ENCODE results near the gene WNT8A.
"Not testable (repeated sequence)": the region's sequence is repeated elsewhere in the genome, so short reads cannot be mapped to it uniquely, and the experiment has no call there.

Gene WNT8A

DNA sequence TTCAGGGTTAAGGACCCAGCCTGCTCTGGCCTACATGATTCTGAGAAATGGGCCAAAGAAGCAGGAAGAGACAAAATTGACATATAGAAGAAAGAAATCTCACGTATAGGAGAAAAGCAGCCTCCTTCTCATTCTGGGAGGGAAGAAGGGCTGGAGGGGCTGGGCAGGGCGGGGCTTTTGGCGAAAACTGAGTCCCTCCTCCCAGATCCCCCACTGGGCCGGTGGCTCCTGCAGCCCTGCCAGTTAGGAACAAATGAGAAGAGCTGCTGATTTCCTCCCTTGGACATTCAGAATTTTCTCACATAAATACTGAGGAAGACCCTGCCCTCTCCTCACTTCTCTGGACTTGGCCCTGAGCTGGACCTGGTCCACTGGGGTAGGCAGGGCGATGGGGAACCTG is at the start of gene WNT8A:
TSS of gene WNT8A (plus strand) at position 332 of the 400 bp plus-strand sequence. CDS start 95 bp downstream, outside the sequence.
- DNase-seq, result no peak

DNA sequence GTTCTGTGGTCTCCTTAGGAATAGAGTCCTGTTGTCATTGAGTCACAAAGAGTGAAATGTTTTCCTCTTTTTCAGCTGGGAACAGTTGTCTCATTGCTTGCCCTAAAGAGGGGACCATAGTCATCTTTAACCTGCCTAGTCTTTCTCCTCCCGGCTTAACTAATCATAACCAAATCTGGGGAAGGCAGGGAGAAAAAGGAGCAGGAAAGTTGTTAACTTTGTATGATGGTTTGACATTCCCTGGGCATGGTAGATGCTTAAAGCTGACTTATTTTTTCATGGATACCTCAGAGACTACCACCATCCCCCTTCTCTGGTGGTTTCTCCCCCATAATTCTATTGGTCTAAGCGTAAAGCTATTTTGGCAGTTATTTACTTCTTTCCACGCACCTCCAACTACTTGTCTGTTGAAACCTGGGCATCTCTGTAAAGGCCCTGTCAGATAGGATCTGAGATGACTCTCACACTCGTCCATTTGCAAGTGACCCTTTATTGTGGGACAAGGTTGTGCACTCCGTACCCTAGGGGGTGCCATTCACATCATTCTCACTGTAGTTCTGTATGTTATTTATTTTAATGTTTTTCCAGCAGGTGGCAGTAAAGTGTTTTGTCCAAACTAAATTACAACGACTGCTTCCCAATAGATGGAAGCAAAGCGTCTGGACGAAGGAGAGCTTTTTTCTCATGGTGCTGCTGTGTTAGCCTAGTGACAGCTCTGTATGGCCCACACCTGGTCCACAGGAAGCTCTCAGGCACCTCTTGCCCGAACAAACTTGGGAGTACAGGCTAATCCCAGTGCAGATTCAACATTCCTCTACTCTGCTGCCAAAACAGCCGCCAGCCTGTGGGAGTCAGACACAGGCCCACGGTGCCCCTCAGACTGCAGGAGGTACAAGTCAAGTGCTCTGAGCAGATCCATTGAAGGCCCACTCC is 48.0 kb upstream of the WNT8A start:
- peak; percentile 42 for DNase-seq

GRCh38 chr5:138037271-138037670 is 46.6 kb upstream of the WNT8A start:
- no peak for DNase-seq

DNA sequence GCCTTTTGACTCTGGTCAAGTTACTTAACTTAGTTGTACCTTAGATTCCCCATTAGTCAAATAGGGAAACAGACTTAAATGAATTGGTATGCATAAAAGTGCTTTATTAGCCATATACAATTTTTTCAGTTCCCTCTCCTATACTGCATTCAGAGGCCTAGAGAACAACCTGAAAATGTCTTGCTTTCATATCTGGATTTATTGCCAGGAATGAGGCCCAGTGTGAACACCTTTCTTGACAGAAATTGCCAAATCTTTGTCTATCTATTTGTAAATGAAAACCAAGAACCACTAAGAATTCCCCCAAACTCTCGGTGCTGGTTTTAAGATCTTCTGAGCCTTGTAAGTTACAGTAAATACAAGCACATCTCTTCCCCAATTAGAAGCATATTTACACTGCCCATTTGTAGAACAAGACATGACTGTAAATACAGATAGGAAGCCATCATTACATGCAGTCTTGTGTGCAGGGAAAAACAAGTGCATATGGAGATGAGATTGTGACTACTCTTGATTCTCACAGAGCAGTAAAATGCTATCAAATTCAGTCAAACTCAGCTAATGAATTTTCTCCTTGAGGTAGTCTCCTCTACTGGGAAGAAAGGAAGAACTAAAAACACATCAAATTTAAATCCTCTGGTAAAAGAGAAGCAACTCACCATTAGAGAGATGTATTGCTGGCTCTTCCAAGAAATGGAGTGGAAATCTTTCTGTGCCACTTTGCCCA is 45.8 kb upstream of the WNT8A start:
- no peak for DNase-seq

DNA sequence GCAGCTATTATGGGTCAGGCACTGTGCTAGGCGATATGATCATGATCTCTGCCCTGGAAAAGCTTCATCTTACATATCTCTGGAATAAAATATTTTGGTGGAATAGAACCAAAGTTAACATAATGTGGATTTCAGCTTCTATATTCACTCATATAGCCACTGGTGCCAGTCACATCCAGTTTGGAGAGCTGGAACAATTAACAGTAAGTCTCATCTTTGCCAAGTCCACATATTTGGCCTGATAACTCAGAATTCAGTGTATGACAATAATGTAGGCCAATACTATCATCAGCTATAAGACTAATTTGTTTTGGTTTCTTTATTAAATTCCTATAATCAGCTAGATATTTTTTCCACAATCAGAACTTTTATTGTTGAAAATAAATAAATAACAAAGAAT is 45.0 kb upstream of the WNT8A start:
- no peak for DNase-seq

DNA sequence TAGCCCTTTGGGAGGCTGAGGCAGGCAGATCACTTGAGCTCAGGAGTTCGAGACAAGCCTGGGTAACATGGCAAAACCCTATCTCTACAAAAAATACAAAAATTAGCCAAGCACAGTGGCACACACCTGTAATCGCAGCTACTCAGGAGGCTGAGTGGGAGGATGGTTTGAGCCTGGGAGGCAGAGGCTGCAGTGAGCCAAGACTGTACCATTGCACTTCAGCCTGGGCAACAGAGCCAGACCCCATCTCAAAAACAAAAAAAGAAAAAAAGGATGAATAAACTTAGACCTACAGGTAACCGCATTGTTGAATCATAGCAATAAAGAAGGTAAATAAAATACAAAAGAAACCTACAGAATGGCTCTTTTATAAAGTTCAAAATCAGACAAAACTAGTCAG is 38.5 kb upstream of the WNT8A start:
- not testable (repeated sequence) for DNase-seq

DNA sequence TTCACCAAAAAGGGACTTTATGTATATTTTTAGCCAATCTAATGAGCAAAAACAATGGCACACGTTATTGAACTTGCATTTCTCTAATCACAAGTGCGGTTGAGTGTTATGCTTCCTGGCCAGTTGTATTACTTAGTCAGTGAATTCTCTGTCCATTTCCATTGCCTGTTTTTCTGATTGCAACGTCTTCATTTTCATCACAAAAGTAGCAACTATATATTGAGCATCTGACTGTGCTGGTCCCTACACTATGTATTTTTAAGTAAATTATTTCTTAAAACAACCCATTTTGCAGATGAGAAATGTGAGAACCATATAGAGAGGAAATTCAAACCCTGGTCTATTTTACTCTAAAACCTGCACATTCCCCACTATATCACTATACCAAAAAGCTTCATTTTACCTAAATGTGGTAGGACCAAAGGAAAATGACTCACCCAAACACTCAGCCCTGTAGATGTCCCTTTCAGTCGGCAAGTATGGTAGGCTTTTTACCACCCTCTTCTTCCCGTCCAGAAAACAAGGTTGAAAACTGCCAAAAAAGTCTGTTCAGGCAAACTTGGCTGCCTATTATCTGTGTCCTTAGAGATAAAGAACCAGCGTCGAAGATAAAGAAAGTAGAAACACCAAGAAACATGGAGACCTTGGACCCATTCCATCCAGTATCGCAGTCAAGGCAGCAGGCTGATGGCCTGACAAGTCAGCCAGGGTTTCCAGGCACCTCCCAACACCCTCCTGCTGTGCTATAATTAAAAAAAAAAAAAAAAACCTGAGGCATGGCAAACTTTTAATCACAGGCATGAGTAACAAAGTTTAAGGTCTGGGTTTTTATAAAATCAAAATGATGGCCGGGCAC is 32.2 kb upstream of the WNT8A start:
- no peak for DNase-seq

- not testable (repeated sequence) for DNase-seq
Measured at GRCh38 chr5:138052718-138053117, 31.1 kb upstream of the WNT8A start.

DNA sequence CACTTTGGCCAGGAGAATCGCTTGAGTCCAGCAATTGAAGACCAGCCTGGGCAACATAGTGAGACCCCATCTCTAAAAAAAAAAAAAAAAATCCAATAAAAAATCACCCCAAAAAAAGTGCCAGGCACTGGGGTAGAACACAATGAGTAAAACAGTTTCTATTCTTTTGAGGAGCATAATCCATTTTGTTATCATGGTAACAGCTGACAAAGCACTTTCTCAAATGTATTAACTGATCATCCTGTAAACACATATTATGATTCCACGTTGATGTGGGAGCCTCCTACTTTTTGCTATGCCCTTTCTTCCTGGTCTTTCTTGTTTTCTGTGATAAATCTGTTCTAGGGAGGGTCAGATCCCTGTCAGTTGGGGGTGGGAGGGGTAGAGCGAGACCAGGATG is 30.3 kb upstream of the WNT8A start:
- no peak for DNase-seq

DNA sequence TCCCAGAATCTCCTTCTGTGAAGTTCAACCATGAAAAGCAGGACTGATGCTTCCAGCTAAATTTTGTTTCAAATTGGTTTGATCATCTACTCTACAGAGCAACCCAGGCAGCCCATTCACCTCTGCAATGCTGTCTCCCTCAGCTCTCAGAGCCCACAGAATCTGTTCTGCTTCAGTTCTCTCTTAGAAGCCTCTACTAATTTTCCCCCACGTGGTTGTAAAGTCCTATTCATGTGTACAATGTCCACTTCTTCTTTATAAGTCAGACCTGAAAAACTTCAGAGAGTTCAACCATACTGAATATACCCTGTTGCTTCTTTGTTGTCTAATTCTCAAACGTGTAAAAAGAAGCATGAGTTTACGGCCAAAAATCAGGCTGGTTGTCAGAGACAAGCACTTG is 29.6 kb upstream of the WNT8A start:
- no peak for DNase-seq

DNA sequence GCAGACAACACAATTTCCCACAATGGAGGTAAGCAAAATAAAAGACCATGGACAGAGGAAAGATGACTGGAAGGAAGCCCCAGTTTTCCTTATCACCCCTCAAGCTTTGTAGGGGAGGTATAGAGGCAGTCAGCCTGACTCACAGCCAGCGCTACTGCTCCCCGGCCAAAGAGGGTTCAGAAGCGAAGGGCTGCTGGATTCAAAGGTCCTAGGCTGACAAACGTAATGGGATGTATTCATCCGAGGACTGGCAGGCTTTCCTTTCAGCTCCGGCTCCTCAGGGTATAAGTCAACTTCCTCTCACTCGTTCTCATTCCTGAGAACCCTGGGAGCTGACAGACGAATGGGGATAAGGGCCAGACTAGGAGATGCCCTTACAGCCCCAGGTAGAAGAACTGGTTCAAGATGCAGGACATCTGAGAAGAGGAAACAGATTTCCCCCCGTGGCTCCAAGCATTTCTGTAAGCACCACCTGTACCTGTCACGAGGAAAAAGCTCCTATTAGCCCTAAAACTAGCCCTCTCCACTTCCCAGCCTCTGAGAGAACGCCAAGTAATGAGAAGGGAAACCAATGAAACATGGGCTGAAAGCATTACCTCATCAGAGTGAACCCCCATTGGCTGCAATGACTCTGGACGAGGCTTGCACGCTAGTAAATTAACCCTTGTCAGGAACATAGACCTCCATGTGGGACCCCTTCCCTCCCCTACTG is 28.8 kb upstream of the WNT8A start:
- DNase-seq, result no peak

GRCh38 chr5:138064526-138064925 is 19.3 kb upstream of the WNT8A start:
- DNase-seq, result no peak

DNA sequence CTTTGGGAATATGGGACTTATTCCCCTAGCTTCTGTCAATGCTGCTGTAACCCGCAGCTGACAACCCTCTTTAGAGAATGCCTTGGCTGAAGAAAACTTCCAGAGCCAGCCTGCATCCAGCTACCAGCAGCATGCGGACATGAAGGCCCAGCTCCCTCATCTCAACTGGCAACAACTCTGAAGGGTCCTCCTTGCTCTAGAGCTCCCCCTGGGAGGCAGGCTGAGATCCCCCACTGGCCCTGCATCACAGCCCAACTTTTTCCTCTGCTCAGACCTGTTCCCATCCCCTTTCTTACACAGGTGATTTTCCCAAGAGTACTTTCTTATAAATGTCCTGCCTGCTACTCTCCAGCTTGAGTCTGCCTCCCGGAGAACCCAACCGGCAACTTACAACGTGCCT is 18.7 kb upstream of the WNT8A start:
- DNase-seq, result no peak

- no peak for DNase-seq
Measured at GRCh38 chr5:138067945-138068344, 15.9 kb upstream of the WNT8A start.

- DNase-seq, result peak; percentile 69
Measured at GRCh38 chr5:138068742-138069600, 14.9 kb upstream of the WNT8A start.

DNA sequence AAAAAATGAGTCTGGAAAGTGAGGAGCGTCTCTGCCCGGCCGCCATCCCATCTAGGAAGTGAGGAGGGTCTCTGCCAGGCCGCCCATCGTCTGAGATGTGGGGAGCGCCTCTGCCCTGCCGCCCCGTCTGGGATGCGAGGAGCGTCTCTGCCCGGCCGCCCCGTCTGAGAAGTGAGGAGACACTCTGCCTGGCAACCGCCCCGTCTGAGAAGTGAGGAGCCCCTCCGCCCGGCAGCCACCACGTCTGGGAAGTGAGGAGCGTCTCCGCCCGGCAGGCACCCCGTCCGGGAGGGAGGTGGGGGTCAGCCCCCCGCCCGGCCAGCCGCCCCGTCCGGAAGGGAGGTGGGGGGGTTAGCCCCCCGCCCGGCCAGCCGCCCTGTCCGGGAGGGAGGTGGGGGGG is 13.8 kb upstream of the WNT8A start:
- DNase-seq, result not testable (repeated sequence)

GRCh38 chr5:138077064-138077696 is 6.7 kb upstream of the WNT8A start:
- DNase-seq, result peak; percentile 28

GRCh38 chr5:138078006-138078643 is 5.7 kb upstream of the WNT8A start:
- no peak for DNase-seq

DNA sequence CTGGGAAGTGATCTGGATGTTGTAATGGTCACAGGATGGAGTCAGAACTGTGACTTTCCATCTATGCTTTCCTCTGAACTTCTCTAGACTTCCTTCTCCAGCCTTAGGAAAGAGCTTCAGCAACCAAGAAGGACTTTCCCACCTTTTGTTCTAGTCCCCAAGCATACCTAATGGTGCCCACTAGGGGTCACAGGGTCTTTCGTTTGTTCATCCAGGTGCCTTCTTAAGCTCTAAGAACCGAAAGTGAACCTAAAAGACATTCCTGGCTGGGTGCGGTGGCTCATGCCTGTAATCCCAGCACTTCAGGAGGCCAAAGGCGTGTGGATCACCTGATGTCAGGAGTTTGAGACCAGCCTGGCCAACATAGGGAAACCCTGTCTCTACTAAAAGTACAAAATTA is 1.8 kb upstream of the WNT8A start:
- DNase-seq, result no peak

DNA sequence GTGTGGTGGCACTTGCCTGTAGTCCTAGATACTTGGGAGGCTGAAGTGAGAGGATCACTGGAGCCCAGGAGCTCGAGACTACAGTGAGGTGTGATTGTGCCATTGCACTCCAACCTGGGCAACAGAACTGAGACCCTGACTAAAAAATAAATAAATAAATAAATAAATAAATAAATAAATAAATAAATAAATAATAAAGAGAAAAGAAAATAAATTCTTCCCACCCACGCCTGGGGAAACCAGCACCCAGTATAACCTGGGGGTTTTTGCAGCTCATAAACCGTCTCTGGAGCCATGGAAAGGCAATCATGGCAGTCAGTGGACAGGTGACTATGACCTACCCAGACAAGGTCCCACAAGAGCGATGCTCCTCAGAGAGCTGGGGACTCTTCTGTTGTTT is 7.9 kb downstream of the WNT8A start:
- no peak for DNase-seq
